AG08396 (cell line): Measurements from ENCODE around the gene SEPTIN2.
A peak's percentile ranks its signal among the peaks of the same experiment; 100 is the strongest.
"Not testable (repeated sequence)": the region's sequence is repeated elsewhere in the genome, so short reads cannot be mapped to it uniquely, and the experiment has no call there.

Experiments used
- DNase-seq: peaks from one replicate; pipeline ENCODE4 v3.0.0; 2012; ENCODE audit warnings: low spot score, mixed read lengths

The SEPTIN2 gene

DNA sequence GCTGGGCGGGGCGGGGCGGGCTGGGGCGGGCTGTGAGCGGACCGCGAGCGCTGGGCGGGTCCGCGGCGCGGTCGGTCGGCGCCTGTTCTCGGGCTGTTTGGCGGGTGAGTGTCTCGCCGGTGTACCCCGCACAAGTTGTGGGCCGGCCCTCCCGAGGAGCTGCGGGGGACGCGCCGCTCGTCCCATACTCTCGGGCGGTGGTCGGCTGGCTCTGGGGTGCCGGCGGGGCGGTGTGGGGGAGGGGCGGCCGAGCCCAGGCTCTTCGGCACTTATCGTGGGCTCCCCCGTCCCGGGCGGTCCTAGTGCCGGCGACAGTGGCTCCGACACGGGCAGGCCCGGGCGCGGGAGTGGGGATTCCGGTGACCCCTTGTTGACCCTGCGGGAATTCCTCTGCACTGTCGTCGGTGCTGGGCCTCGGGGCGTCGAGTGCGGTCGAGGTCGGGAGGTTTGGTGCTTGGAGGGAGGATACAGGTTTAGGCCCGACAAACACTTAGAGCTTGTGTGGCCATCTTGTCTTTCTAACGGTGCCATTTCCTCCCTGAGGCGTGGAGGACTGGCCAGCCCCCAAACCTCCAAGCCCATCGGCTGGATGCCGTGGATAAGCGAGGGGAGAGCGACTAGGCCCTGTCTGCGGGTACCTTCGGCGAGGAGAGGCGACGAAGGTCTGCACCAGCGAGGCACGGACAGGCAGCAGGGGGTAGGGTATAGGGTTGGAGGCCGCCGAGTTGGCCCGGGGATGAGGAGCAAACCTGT, at the start of gene SEPTIN2:
Gene SEPTIN2, plus strand, starts transcription at position 47 of the 753 bp plus-strand sequence. CDS start 8,308 bp downstream, outside the sequence.
- no peak for DNase-seq

DNA sequence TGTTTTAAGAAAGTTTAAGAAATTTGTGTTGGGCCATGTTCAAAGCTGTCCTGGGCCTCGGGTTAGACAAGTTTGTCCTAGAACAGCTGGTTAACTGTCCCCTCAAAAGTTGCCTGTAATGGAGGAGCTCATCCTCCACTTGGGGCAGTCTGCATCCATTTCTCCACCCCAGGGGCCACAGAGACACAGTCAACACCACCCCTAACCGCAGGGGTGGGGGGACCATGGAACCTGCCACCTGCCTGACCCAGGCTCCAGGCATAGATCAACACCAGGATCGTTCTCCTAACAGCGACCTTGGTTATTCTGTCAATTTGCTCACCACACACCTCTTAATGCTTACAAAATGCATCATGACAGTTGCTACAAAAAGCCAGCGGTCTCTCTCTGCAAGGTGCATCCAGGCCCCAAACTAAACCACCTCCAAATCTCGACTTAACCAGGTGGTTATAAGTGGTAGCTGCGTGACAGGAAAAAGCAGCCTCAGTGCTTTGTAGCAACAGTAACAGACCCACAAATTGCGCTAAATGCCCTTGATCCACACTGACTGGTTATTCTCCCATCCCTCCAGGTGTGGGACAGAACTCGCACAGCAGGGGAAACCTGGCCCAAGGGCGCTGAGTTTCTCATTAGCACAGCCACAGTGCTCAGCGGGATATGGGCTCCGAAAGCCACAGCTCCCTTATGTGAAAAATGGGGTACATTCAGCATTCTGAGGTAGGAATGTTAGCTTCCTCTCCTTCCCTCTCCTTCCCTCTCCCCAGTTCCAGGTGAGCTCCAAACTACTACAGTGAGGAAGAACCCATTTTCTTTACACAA, 48.3 kb upstream of the SEPTIN2 start:
- DNase-seq, result no peak

DNA sequence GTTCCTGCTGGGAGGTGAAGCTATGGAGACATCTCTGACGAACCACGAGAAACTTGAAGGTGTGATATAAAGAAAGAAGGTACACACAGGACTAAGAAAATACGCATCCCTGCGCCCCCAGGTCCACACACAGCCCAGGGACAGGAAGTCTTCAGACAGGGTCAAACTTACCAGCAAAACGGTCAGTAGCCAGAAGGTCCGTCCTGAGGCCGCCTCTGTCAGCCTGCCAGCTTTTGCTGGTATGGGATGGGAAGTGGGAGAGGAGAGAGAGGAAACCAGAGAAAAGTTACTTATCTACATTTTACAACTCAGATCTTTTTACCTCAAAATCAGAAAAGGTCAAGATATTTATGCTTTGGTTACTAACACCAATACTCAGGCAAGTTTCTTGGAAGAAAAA, 47.4 kb upstream of the SEPTIN2 start:
- no peak for DNase-seq

DNA sequence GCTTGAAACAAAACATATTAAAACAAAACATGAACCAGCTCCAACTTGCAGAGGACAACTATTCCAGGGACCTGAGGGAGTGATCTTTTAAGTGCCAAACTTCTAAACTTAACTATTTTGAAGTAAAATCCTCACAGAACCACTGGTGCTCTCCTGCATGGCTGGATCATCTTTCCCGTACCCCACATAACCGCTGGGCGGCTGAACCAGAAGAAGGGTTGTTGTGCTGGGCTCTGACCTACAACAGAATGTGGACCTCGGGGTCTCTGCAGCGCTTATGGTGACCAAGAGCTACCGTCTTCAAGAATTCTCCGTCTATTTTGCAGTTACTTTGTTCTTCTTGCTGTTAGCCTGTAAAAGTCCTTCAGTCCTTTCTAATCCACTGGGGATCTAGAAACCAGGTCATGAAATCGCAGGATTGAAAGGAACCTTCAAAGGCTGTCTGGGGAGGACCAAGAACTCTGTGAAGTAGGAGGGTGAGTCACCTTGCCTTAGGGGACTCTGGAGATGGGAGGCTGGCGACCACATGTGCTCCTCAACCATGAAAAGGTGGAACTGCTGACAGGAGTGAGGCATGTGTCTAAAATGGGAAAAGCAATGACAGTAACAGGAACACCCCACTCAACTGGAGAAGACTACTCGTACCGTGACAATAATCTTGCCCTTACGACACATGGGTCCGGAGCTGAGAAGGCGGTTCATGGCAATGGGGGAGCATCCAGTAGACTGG, 46.8 kb upstream of the SEPTIN2 start:
- no peak for DNase-seq

DNA sequence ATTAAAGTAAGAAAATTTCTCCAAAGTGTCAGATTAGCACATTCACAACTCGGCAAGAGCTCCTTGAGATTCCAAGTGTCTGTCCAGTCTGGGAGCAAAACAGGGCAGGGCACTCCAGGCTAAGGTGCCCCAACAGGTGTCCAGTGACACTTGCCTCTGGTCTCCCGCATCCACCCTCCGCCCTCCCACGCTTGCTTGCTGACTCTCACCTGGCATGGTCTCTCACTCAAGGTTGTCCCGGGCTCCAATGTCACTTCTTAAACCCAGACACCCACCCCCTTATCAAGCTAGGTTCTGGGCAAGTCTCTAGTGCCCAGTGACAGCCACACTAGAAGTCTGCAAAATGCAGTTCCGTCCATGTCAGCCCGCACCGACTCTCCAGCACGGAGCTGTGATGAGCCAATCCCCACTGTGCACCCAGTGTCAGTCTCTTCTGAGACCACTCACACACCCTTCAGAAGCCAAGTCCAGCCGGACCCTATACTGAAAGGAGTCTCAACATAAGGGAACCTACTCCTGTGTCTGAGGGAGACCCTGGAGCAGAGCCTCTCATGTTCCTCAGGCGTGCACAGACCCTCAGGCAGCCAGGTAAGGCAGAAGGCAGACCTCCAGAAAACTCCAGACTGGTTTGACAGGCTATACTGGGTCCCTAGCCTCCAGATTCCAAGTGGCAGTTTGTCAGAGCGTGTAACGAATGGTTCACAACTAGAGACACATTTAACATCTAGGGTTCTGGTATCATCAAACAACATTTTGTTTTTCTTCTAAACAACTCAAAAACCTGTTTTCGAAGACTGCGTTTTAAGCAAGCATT, 45.8 kb upstream of the SEPTIN2 start:
- DNase-seq, result no peak

DNA sequence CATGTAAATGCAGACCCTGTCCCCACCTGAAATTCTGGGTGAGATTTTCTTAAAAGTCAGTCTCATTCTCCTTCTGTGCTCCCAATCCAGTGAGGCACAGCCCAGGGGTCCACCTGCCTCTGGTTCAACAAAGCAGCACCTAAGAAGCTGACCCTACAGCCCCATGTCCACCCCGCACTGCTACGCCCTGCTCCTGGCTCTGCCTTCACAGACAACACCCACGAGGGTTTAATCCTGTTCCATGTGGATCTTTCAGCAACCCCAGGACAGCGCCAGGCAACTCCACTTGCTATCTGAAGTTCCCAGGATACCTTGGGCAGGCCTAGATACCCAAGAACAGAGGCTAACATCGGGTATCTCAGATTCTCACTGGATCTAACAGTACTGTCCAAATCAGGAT, 45.2 kb upstream of the SEPTIN2 start:
- DNase-seq, result no peak

DNA sequence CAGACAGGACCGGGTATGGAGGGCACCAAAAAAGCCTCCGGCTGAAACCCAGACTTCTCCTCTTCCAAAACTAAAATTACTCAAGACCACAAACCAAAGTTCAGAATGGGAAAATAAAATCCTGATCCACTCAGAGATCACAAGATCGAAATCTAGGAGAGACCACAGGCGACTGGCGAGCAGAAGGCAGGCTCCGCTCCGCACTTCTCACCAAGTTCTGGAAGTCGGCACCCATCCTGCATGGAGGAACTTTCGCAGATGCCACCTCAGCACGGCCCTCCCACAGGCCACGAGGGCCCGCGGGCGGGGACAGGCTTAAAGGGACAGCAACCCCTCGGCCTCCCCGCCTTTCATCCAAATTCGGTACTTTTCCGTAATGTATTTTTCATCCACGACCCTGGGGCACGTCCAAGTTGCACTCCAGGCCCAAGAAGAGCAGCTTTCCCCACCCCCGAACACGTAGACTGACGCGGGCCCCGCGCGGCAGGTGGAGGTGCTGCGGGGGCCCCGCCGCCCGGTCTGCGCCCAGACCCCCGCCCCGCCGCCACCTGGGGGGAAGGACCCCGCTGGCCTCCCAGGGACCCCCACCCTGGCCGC, 43.9 kb upstream of the SEPTIN2 start:
- DNase-seq, result peak; percentile 87

DNA sequence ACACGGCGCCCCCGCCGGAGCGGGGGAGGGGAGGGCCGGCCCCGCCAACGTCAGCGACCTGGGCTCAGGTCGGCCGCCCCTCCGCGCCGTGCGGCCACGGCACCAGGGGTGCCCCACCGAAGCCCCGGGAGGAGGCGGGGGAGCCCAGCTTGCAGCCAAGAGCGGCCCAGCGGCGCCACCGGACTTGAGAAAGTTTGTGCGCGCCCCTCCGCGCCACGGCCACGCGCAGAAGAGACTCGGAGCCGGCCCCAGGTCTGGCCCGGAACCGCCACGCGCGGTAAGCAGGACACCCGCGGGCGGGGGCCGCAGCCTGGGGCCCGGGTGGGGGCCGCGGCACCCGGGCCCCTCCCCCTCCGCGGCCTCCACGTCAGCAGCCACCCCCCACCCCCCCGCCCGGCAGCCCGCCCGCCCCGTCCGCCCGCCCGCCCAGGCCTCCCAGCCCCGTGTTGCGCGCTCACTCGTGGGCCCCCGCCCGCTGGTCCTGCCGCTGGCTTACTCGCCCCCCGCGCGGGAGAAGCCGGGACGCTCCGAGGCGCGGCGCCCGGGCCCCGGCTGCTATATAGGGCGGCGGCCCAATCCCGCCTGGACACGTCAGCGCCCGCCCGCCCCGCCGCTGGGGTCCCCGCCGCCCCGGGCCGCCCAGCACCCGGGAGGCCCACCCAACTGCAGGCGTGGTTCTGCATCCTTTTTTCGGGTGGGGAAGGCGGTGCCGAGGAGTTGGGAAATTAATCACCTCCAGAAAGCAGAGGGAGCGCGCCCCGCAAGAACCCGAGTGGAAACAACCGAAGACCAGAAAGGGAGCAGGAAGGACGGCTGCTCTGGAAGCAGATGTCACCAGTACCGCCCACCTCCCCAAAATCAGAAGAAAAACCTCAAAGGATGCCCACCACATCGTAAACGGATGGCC, 43.2 kb upstream of the SEPTIN2 start:
- peak; percentile 90 for DNase-seq

DNA sequence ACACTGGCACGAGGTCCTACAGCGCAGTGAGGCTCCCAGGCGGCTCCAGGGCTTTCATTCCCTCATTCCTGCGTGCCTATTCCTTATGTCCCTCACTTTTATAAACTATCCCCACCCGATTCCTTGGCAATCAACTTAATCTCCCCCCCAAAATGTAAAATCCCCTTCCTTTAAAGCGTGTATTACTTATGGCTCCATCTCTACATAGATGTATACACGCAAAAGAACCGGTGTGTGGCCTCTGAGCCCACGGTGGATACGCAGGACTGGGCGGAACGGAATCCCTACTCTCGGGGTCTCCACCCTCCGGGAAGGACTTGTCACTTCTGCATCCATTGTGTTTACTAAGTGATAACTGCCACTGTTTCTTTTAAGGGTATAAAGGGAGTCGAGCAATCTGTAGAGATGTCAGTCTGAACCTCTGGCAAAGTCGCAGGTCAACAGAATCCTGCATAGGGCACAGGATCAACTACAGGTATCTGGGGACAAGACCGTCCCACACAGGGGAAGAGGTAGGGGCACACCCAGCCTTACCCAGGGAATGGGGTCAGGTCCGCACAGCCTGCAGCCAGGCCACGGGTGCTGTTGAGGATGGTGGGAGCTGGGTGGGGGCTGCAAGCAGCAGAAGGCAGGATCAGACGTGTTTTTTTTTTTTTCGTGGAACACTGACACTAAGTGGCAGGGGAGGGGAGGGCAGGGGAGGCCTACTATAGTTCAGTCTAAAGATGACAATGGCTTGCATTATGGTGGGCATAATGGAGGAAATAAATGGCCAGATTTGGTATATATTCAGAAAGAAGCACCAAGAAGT, 42.3 kb upstream of the SEPTIN2 start:
- DNase-seq, result no peak

DNA sequence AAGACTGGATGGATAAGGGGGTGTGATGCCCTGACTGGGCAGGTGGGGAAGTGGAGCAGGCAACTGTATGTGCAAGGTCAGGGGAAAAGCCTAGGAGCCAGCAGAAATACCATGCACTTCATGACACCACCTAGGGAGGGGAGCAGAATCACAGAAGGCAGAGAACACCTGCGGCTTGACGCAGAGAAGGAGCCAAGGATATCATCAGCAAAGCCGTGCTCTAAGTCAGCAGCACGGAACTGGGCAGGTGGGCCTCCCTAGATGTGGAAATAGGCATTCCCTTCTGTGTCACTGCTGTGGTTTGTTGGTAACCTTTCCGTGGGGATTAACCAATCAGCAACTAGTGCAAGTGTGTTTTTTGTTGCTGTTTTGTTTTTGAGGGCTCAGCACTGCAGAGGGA, 41.6 kb upstream of the SEPTIN2 start:
- no peak for DNase-seq

DNA sequence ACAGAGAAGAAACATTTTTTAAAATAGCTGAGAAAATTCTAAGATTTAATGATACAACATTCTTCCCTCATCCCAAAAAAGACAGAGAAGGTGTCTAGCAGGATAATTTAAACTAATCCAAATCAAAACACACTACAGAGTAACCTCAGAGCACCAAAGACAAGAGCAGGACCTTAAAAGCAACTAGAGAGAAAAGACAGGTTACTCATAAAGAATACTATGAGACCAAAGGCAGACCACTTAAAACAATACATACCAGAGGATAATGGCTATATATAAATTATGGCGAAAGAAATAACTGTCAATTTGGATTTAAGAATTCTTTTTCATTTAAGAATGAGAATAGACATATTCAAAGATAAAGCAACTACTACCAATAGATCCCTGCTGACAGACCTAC, 40.2 kb upstream of the SEPTIN2 start:
- no peak for DNase-seq

DNA sequence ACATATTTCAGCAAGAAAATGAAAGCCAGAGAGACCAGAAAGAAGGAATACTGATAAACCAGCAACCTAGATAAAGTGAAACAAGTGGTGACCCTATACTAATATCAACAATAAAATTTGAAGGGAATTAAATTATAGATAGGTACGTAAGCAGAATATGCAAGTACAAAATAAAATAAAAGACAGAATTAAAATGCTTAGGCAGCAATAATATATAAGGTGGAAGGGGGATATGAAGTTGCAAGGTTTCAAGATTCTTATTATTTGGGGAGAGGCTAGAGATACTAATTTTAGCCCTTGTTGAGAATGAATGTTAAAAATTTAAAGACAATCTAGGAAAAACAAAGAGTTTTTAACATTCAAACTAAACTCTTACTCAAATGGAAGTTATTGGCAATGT, 39.8 kb upstream of the SEPTIN2 start:
- no peak for DNase-seq

DNA sequence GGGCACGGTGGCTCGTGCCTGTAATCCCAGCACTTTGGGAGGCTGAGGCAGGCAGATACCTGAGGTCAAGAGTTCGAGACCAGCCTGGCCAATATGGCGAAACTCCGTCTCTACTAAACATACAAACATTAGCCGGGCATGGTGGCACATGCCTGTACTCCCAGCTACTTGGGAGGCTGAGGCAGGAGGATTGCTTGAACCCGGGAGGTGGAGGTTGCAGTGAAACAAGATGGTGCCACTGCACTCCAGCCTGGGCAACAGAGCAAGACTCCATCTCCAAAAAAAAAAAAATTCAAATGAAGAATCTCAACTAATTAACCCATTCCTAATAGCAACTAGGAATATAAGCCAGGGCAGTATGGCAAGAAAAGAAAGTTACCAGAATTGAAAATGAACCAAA, 37.4 kb upstream of the SEPTIN2 start:
- DNase-seq, result not testable (repeated sequence)

DNA sequence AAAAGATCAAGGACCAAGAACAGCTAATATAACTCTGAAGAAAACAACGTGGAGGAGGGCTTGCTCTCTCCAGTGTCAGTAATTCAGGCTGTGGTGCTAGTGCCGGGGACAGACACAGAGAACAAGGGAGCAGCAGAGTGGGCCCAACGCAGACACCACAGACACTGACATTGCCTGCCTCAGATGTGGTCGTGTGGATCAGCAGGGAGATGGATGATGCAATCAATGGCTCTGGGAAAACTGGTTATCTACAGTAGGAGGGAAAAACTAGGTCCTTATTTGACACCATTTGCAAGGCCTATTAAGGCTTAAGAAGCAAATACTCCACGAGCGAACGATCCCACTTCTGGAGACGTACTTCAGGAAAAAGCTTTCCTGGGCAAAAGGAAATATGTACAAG, 36.3 kb upstream of the SEPTIN2 start:
- no peak for DNase-seq

DNA sequence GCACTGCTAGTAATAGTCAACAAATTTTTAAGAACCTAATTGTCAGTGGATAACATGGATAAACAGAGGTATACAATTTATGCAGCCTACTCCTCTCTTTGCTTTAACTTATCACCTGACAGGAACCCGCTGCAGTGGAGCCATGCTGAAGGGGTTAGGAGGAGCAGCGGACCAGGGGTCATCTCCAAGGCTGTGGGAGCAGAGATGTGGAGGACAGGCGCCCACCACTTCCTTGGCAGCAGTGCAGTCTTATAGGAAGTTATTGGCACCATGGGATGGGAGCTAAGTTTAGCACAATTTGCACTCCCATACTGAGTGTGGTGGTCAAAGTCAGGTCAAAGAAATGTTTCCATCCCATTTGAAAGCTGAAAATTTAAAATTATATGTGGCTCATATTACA, 35.9 kb upstream of the SEPTIN2 start:
- DNase-seq, result no peak

DNA sequence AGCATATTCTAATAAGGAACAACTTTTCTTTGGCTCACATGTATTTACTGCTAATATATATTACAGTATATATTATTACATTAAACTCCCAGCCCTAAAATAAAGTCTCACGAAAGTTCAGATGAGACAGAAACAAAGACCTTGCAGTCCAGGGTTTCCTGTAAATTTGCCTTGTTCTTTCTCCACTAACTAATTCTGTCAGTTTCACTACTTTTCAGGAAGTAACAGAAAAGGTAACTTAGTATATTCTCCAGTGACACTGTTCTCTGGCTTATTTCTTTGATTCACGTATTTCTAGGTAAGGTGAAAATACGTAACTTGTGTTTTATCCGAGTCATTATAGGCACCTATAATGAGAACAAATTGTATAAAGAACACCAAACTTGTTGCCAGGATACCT, 35.4 kb upstream of the SEPTIN2 start:
- no peak for DNase-seq

DNA sequence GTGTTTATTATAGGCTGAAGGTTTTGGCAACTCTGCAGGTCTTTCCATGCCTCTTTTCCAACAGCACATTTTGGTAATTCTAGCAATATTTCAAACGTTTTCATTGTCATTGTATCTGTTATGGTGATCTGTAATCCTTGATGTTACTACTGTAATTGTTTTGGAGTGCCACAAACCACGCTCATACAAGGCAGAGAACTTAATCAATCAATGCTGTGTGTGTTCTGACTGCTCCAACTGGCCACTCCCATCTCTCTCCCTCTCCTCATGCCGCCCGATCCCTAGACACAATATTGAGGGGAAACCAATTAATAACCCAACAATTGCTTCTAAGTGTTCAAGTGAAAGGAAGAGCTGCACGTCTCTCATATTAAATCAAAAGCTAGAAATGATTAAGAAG, 33.2 kb upstream of the SEPTIN2 start:
- DNase-seq, result no peak

DNA sequence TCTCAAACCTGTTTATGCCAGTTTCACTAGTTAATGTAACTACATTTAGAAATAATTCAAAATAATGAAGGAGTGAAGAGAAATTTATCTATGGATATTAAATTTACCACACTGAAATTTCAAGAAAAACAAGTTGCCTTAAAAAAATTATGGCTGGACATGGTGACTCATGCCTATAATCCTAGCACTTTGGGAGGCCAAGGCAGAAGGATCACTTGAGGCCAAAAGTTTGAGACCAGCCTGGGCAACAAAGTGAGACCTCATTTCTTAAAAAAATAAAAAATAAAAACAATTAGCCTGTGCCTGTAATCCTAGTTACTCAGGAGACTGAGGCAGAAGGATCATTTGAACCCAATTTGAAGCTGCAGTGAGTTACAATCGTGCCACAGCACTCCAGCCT, 30.1 kb upstream of the SEPTIN2 start:
- DNase-seq, result no peak

DNA sequence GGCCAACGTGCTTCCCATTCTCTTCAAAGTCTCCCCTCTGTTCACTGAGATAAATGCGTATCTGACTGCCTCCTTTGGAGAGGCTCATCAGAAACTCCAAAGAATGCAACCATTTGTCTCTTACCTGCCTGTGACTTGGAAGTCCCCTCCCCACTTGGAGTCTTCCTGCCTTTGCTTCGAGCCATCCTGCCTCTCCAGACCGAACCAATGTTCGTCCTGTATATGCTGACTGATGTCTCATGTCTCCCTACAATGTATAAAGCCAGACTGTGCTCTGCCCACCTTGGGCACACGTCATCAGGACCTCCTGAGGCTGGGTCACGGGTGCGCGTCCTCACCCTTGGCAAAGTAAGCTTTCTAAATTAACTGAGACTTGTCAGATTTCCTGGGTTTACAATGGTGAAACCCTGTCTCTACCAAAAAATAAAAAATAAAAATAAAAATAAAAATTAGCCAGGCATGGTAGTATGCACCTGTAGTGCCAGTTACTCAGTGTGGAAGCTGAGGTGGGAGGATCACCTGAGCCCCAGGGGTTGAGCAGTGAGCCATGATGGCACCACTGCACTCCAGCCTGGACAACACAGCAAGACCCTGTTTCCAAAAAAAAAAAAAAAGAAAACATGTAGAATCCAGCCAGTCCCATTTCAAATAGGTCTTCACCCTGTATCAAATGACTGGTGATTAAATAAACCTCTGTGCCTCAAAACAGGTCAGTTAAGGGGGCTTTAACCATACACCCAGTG, 29.2 kb upstream of the SEPTIN2 start:
- DNase-seq, result no peak
